ENCODE data around the gene TOP2A.

Gene TOP2A

DNA sequence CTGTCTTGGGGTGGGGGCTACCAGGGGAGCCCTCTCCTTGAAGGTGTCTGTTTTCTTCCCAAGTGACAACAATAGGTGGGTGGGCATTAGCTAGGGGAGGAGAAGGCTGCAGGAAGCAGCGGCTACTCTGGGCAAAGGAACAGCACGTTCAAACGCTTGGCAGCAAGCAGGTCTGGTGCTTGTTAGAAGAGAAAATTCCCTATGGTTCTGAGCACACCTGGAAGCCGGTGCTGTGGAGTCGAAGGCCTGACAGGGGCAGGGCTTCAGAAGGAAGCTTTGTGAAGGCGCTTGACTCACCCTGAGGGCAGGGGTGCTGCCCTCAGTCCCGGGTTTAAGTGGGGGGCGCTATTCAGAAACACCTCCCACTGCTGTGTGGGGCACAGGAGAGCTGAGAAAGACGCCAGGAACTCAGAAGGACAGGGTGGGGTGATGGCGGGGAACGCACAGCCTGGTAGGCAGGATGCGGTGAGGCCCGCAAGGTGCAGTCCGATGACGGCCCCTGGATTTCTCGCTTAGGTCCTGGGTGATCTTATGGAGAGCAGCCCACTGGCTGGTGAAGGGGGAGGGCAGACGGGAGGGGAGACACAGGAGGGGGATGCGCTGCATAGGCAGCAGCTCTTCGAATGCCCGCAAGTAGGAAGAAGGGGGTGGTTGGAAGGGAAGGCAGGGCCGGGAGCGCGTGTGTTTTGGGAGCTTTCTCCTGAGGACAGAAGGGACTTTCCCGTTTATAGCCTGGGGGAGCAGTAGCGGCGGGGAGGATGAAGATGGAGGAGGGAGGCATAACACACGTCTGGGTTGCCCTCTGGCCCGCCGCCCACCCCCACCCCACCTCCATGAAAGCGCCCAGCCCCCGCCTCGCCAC is 56.4 kb downstream of the TOP2A start:
- no peak for DNase-seq (ENCODE audit: low read depth, low spot score)

DNA sequence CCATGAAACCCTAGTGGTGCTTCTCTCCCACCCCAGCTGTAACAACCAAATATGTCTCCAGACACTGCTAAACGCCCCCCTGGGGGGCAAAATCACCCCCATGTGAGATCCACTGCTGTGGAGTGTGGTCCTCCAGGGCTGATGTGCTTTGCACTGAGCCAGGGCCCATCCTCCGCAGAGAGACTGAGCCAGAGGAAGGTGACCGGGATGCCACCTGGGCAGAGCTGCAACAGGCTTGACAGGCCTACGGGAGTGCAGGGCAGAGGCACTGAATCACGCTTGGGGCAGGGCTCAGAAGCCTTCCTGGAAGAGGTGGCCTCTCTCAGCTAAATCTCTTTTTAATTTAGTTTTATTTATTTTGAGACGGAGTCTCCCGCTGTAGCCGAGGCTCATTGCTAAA is 57.6 kb downstream of the TOP2A start:
- DNase-seq (ENCODE audit: low read depth, low spot score): no peak

DNA sequence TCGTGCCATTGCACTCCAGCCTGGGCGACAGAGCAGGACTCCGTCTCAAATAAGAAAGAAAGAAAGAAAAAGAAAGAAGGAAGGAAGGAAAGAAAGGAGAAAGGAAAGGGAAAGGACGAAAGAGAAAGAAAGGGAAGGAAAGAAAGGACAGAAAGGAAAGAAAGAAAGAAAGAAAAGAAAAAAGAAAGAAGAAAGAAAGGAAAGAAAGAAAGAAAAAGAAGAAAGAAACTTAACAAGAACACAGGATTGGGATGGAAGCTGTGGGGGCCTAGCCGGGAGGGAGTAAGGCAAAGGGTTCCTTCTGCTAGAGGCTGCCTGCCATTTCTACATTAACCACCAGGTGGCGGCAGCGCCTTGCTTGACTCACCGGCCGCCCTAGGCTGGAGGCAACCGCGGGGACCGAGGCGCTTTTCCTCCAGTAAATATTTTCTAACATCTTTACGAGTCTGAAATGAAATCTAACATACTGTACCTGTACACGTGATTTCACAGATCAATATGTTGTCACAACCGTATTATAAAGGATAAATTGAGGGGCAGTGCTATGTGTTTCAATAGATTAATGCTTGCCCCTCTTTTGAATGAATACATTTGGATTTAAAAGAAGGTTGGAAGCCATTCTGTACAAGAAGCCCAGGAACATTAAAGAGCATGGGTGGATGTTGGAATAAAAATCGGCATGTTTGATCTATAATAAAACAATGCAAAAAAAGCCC is 59.2 kb downstream of the TOP2A start:
- DNase-seq (ENCODE audit: low read depth, low spot score): no peak

DNA sequence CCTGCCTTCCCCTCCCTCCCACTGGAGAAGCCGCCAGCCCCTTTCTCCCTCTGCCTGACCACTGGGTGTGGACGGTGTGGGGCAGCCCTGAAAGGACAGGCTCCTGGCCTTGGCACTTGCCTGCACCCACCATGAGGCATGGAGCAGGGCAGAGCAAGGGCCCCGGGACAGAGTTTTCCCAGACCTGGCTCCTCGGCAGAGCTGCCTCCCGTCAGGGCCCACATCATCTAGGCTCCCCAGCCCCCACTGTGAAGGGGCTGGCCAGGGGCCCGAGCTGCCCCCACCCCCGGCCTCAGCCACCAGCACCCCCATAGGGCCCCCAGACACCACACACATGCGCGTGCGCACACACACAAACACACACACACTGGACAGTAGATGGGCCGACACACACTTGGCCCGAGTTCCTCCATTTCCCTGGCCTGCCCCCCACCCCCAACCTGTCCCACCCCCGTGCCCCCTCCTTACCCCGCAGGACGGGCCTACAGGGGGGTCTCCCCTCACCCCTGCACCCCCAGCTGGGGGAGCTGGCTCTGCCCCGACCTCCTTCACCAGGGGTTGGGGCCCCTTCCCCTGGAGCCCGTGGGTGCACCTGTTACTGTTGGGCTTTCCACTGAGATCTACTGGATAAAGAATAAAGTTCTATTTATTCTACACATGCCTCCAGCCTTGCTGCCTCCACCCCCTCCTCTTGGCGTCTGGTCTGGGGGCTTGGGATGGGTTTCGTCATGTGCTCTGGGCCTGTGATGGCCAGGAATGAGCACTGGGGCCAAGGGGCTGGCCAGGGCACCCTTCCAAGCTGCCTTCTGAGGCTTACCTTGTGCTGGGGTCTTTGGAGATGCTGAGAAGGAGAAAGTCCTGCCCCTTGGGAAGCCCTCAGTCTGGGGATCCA is 60.5 kb downstream of the TOP2A start:
- no peak for DNase-seq (ENCODE audit: low read depth, low spot score)

DNA sequence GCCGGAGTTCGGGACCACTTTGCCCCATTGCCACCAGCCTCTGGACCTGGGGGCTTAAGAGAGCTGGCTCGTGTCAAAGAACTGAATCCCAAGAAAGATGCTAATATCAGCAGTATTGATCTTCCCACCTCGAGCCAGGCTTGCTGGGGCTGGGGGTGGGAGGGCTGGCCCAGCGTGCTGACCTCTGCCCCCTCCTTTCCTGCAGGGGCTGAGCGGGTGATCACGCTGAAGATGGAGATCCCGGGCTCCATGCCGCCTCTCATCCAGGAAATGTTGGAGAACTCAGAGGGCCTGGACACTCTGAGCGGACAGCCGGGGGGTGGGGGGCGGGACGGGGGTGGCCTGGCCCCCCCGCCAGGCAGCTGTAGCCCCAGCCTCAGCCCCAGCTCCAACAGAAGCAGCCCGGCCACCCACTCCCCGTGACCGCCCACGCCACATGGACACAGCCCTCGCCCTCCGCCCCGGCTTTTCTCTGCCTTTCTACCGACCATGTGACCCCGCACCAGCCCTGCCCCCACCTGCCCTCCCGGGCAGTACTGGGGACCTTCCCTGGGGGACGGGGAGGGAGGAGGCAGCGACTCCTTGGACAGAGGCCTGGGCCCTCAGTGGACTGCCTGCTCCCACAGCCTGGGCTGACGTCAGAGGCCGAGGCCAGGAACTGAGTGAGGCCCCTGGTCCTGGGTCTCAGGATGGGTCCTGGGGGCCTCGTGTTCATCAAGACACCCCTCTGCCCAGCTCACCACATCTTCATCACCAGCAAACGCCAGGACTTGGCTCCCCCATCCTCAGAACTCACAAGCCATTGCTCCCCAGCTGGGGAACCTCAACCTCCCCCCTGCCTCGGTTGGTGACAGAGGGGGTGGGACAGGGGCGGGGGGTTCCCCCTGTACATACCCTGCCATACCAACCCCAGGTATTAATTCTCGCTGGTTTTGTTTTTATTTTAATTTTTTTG is 61.6 kb downstream of the TOP2A start:
- DNase-seq (ENCODE audit: low read depth, low spot score): no peak

DNA sequence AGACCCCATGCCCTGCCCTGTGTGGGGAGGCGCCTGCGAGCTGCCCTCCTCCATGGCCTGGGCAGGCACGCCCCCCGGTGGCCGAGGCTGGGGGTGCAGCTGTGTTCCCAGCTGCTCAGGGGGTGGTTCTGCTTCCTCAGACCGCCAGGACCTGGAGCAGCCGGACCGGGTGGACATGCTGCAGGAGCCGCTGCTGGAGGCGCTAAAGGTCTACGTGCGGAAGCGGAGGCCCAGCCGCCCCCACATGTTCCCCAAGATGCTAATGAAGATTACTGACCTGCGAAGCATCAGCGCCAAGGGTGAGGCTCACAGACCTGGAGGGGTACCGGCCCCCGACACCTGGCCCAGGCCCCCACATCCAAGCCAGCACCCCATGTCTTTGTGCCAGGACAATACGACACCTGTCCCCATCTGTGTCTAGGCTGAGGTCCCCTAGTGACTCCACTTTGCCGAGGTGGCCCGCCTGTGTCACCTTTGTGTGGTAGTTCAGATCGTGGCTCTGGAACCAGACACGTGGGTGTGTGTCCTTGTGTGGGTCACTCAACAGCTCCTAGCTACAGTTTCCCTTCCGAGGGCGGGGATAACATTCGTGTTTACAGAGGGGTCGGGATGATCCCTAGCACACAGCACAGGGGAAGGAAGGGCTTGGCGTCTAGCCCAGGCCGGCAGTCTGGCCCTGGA is 62.4 kb downstream of the TOP2A start:
- no peak for DNase-seq (ENCODE audit: low read depth, low spot score)

DNA sequence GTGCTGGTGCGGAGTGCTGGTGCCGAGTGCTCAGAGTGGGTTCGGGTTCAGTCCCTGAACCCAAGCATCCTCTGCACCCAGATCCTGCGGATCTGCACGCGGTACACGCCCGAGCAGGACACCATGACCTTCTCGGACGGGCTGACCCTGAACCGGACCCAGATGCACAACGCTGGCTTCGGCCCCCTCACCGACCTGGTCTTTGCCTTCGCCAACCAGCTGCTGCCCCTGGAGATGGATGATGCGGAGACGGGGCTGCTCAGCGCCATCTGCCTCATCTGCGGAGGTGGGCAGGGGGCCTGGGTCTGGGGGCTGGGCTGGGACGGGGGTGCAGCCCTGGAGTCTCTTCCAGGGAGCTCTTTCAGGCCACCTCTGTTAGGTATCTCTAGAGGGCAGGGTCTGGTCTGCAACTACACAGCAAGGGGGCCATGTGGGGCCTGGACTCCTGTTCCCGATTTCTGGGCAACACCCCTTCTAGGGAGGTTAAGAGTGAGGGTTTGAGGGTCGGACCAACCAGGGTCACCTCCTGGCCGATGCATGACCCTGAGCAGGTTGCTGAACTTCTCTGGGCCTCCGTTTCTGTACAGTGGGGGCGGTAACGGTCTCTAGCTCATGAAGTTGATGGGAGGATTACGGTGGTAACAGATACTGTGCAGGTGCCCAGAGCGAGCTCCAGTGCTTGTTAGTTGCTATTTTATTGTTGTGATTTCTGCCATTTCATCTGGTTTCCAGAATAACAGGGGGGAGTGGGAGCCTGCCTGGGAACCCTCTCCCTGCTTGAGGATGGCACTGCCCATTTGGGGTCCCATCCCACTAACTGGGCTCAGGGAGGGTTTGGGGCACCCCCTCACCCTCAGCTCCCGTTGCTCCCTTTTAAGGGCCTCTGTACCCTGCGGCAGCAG is 63.2 kb downstream of the TOP2A start:
- DNase-seq (ENCODE audit: low read depth, low spot score): no peak

DNA sequence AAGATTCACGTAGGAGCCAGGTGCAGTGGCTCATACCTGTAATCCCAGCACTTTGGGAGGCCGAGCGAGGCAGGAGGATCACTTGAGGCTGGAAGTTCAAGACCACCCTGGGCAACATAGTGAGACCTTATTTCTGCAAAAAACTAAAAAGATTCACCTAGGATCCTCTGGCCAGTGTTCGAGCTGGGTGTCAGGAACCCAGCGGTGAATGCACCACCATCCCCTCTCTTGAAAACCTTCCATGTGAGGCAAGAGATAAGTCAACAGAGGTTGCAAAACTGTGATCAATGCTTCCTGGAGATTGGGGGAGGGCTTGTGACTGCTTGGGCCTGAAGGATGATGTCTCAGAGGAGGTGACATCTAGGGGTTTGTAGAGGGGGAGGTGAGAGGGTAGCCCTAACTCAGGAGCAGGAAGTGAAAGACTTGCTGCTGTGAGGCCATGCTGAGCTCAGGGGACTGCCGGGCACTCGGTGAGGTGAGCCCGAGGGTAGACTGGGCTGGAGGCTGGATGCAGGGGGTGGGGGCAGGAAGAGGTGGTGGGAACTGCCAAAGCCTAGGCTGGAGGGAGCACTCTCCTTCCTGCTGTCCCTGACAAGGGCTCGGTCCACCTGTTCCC is 64.8 kb downstream of the TOP2A start:
- DNase-seq (ENCODE audit: low read depth, low spot score): no peak

DNA sequence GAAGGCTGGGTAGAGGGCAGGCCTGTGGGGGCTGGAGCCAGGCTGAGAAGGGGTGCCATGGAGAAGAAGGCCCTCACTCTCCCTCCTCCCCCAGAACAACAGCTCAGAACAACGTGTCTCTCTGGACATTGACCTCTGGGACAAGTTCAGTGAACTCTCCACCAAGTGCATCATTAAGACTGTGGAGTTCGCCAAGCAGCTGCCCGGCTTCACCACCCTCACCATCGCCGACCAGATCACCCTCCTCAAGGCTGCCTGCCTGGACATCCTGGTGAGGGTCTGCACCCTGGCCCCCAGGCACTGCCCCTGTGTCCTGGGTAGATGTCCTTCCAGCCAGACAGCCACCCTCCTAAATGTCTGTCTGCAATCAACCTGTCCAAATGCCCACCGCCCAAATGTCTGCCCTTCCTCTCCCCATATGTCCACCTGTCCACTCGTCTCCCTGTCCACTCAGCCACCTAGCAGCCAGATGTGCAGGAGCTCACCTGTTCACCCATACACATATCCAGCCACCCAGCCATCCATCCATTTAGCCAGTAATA is 65.4 kb downstream of the TOP2A start:
- DNase-seq (ENCODE audit: low read depth, low spot score): no peak

DNA sequence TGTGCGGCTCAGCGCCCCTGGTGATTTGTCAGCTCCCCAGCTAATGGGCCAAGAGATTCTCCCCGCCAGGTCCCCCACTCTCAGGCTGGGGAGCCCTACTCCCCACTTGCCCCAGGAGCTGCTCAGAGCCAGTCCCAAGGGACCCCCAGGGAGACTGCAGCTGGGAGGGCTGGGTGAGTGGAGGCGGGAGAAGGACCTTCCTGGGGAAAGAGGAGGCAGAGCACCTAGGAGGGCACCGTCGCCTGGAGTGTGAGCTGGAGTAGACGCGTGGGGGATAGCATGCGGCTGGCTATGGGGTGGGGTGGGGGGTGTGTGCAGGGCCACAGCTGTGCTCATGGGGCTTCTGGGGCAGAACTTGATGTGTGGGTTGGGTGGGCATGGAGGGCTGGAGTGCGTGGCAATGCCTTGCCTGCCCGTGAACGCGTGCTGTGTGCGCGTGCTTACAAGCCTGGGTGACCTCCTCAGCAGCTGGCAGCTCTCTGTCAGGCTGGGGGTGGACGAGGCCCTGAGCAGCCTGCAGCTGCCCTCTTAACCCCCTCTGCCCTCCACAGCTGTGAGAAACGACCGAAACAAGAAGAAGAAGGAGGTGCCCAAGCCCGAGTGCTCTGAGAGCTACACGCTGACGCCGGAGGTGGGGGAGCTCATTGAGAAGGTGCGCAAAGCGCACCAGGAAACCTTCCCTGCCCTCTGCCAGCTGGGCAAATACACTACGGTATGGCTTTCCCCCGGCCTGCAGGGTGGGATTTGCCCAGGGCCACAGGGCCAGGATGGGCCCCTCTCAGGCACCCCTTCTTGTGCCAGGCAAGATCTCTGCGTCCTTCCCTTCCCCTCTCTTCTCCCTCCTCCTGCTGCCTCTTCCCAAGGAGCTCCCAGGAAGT is 66.1 kb downstream of the TOP2A start:
- no peak for DNase-seq (ENCODE audit: low read depth, low spot score)

DNA sequence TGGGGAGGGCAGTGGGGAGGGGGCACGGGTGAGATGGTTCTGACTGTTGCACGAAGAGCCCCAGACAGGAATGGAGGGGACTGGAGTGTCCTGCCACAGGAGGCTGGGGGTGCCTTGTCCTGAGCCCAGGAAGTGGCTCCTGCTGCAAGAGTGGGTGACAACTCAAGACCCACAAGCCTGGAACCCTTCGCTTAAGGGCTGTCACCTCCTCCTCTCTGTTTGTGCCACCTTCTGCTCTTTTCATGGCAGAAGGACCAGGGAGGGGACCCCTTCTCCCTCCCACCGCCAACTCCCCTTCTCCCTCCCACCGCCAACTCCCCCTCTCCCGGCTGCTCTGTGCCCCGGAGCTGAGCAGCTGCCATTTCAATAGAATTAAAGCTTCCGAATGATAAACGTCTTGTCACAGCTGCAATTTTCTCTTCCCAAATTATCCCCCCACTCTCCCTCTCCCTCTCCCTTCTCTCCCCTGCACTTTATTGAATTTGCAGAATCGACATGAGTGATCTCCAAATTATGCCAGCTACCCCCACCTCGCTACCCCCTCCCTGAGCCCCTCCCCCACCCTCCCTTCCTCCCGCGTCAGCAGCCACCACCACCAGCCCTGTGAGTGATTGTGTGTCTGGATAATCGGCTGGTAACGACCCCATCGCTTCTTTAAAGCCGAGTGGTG is 66.9 kb downstream of the TOP2A start:
- DNase-seq (ENCODE audit: low read depth, low spot score): no peak

DNA sequence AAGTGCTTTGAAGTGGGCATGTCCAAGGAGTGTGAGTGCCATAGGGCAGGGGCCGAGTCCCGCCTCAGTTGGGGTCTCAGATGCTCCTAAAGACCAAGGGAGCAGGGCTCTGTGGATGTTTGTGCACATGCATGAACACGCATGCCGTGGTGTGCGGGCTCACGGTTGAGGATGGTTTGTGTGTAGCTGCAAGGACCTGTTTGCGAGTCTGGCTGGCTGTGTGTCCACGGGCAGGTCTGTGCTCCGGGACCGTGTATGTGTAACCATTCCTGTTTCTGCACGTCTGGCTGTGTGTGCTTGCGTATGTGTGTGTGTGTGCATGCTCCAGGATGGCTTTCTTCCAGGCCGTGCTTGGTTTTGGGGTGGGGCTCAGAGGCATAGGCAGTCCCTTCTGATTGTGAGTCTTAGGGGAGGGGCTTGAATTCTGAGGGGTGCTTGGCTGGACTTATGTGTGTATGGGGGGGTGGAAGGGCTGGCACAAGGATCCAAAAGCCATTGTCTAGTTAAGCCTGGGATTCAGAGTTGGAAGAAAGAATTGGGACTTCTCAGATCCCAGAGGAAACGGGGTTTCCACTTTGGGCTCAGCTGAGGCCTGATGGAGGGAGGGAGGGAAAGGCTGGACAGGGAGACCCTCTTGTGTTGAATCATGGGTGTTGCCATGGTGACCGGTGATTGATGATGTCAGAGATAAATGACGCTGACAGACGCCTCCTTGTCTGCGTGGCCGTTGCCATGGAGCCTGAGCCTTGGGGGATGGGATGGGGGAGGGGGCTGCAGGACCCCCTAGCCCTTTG is 67.6 kb downstream of the TOP2A start:
- no peak for DNase-seq (ENCODE audit: low read depth, low spot score)

DNA sequence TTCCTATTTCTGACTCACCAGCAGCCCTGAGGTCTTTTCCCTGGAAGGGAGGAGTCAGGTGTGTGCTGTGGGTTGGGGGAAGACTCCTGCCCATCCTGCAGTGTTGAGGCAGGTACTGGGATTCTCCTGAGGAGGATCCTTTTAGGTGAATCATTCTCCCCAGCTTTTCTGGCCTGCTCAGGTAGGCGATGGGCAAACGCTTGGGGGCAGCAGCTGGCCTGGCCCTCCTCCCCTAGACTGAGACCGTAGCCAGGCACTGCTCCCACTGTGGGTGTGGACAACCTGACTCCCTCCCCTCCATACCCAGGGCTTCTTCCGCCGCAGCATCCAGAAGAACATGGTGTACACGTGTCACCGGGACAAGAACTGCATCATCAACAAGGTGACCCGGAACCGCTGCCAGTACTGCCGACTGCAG is 68.2 kb downstream of the TOP2A start:
- no peak for DNase-seq (ENCODE audit: low read depth, low spot score)

DNA sequence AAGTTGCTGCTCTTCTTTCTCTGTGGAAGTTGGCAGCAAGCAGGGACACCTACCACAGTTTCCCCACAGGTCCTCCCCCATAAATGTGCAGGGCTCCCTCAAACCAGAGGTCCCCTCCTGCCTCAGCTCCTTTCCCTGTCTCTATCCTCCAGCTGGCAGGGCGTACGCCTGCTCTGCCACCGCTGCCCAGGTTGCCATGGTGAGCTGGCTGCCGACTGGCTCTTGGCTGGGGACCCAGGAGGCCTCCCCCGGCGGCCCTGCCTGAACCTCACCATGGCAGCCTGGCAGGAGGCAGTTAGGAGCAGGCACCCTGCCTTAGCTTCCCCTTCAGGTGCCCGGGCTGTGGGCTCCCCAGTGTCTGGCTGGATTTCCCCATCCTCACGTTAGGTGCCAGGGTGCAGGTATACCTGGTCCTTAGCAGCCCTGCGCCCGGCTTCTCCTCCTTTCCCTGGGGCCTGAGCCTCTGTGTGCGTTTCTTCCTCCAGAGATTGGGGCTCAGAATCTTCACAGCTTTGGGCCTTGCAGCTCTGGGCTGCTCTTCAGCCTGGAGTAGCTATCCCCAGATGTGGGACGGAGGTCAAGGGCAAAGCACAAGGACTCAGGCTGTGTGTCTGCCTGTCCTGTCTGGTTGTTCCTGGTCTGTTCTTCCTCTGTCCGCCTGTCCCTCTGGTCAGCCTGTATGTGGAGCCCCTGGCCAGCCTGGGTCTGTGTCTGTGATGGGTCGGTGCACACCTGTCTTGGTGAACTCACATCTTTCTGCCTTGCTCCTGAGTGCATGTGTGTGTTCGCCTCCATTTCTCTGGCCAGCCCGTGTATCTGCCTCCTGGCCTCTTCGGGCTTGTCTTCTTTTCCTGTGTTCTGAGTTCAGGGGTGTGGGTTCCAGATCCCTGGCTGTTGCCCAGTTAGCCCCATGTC is 68.9 kb downstream of the TOP2A start:
- DNase-seq (ENCODE audit: low read depth, low spot score): no peak

DNA sequence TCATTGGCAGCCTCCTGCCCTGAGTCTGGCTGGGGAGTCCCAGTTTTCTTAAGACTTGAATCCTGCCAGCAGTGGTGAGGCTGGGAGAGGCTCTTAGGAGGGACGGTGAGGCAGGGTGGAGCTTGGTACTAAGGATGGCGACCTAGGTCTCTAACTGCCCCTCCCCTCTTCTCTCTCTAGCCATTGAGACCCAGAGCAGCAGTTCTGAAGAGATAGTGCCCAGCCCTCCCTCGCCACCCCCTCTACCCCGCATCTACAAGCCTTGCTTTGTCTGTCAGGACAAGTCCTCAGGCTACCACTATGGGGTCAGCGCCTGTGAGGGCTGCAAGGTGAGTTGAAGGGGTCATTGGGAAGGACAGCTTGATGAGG is 69.6 kb downstream of the TOP2A start:
- no peak for DNase-seq (ENCODE audit: low read depth, low spot score)

All from iPS DF 19.7 (cell line).